GM19324 (cell line): ENCODE data around the gene DSG1.
"Not testable (repeated sequence)": the region's sequence is repeated elsewhere in the genome, so short reads cannot be mapped to it uniquely, and the experiment has no call there.

Experiments
- ATAC-seq: cut with Tn5 transposase; IDR thresholded peaks from one replicate; pipeline ENCODE4 v1.9.1; 2021; ENCODE audit warnings: mild to moderate bottlenecking, moderate library complexity; ENCODE audit not compliant: unreplicated experiment, low FRiP score

Gene DSG1

DNA sequence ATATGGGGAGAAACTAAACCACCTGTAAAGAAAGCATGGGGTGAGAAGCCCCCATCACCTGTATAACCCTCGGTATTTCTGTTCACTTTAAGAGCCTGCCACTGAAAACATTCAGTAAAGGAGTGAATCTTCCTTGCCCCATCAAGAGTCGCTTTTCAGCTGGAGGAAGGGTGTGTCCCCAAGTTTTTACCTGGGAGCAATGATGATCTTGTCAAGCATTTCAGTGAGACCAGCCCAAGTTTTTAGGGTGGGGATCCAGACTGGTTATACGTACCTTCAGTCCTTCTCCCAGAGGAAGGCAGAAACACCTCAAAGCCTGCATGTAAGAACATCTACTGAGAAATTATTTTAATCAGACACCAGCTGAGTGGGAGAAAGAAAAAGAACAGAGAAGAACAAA, at the start of gene DSG1:
DSG1 (plus strand) TSS at position 301 of the 400 bp plus-strand sequence. CDS start 141 bp downstream, outside the sequence.
- no peak for ATAC-seq

DNA sequence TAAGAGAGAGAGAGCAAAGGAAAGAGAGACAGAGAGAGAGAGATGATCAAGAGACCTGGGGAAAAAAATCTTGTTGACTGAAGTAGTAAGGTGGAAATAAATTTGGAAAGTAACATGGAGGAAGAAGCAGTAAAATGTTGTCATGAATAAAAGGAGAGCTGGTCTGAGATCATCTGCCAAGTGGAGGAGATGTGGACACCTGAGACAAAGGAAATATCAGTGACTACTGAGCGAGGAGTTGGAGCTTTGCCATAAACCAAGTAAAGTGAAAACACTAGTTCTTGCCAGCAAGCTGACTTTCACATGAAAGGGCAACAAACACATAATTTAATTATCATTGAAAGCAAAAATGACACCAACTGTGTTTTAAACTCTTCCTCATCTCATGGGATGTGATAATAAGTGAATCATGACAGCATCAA, 49.0 kb upstream of the DSG1 start:
- no peak for ATAC-seq

DNA sequence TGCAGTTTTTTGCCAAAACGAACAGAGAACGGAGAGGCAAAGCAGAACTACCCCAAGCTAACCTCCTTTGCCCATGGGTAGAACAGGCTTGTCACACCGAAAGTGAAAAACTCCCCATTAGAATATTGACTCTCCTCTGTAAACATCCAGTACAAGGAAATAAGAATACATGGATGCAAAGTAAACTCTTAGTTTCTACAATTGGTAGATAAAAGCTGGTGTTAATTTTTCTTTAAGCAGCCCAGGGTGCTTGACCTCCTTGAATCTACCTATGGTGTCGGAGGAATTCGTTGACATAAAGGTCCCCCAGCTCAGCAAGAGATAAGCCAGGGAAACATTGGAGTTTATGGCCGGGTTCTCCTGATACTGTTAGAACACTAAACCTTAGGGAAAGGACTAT, 48.4 kb upstream of the DSG1 start:
- no peak for ATAC-seq

DNA sequence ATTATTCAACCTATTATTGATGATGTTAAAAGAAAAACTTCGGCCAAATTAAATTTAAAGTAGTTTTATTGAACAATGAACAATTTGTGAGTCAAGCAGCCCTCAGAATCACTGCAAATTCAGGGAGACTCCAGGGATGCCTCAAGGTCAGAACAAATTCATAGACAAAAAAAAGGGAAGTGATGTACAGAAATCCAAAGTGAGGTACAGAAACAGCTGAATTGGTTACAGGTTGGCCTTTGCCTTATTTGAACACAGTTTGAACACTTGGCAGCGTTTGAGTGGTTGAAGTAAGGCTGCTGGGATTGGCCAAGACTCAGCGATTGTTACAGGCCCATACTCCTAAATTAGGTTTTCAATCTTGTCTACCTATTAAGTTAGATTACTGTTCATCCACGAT, 47.4 kb upstream of the DSG1 start:
- no peak for ATAC-seq

DNA sequence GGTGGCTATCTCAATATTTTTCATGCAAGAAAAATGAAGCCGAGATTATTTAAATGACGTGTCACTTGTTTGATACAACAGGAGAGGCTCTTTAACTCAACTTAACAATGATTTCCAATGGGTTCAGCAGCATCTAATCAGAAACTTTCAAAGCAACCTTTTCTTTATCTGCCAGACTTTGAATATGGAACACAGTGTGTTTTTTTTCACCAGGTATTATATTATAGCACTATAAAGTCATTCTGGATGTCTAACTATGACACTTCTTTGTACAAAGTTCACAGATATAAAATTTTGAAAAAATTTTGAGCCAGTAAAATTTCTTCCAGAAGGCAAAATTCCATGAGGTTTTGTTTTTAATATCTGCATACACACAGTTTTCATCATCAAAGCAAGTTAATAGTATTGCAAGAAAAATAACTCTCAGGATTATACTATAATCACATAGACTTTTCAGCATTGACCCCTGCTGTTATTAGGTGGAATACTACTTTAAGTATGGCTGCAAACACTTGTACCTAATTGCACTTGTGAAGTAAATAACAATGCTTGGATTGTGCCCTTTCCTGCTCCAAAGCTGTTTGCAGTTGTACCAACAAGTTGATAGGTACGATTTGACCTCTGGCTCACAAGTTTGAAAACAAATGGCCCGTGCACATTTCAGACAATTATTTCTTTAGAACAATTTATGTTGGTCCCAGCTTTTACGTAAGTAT, 44.0 kb upstream of the DSG1 start:
- no peak for ATAC-seq

DNA sequence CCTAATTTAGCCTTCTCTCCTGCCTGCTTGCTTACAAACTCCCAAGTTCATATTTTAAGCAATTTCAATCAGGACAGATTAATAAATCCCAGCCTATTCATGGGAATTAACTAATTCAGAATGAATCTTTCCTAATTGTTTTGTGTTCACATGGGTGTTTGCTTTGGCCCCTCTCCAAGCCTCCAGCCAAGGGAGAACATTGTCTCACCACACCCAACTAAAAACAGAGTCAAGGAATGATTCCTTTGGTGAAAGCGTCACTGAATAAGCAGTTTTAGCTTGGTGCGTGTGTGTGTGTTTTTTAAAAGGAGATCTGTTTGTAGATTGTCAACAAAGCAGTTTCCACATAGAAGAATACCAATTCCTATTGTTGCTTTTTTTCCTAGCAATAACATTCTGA, 43.0 kb upstream of the DSG1 start:
- ATAC-seq: no peak

DNA sequence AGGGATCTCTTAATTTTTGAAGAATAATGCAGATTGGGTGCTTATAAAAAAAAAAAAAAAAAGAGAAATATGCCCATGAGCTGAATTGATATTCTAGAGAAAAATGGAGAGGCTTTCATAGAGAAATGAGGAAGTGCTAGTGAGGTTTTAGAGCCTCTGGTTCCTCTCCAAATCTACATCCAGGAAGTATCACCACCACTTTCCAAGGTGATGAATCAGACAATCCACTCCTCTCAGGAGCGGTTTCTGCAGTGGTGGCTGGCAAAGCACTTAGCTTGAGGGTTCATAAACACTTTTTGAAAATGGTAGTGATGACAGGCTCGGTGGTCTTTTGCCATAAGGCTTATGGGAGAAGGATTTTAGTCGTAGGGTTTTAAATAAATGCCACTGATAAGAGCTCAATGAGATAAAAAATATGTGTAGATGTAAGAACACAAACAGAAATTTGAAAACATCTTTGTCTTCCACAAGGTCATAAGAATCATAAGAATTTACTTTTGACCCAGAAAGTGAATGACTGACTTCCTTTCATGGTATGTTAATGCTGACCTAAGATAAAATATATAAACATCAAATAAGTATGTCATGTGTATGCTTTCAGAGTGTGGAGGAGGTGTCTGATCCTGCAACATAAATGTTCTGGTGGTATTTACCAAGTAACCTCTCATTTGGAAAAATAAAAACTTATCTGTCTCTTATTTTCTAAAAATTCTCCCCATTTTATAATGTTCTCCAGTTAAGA, 42.1 kb upstream of the DSG1 start:
- no peak for ATAC-seq

DNA sequence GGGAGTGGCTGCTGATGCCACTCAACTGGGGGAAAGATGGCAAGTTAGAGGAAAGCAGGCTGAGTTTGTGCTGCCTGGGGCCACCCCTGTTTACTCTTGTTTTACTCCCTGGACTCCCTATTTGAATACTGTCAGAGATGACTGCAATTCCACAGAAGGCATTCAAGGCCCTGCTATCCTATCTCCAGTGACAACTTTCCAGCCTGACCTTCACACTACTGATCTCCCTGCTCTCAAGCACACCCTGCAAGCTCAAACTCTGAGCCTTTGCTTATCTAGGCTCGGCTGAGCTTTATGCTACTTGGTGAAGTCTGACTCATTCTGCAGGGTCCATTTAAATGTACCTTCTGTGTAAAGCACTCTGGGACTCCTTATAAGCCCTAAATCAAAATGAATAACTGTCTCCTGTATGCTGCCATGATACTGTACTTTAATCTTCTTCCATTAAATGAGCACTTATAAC, 39.3 kb upstream of the DSG1 start:
- no peak for ATAC-seq

DNA sequence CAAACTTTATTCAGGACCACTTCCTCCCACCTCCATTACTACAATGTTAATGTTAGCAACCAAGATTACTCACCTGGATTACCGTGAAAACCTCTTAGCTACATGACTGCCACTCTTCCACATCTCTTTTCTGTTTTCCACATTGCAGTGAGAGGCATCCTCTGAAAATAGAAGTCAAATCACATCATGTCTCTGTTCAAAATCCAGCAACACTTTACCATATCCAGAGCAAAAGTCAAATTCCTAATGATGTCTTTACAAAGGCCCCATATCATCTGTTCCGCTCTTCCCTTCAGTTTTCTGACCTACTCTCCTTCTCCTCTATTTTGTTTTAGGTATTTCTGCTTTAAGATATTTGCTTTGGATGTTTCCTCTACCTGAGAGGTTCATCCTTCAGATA, 37.5 kb upstream of the DSG1 start:
- no peak for ATAC-seq

DNA sequence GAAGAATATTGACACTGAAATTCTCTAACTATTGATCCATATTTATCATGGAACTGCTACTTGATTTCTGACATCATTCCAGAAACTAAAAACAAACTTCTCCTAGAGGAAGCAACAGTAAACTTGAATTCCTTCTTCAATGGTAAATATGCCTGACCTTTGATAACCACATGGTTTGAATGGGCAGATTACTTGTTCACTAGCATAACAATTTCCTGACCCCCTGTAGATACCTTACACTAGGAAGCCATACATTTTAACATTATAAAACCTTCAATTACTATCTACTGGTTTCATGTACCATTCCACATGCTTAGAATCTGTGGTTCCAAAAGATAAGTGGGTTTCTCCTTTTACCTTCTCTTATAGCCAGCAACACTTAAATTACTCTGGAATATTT, 36.5 kb upstream of the DSG1 start:
- no peak for ATAC-seq

DNA sequence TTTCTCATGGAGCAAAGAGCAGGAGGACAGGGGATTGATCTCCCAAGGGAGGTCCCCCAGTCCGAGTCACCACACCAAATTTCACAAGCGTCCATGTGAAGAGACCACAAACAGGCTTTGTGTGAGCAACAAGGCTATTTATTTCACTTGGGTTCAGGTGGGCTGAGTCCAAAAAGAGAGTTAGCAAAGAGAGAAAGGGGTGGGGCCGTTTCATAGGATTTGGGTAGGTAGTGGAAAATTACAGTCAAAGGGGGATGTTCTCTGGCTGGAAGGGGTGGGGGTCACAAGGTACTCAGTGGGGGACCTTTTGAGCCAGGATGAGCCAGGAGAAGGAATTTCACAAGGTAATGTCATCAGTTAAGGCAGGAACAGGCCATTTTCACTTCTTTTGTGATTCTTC, 28.5 kb upstream of the DSG1 start:
- ATAC-seq: not testable (repeated sequence)

DNA sequence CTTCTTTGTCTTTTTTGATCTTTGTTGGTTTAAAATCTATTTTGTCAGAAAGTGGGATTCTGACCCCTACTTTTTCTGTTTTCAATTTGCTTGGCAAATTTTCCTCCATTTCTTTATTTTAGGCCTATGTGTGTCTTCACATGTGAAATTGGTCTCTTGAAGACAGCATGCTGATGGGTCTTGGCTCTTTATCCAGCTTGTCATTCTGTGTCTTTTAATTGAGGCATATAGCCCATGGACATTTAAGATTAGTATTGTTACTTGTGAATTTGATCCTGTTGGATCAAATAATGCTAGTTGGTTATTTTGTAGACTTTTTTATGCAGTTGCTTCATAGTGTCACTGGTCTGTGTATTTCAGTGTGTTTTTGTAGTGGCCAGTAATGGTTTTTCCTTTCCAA, 26.3 kb upstream of the DSG1 start:
- ATAC-seq: no peak

DNA sequence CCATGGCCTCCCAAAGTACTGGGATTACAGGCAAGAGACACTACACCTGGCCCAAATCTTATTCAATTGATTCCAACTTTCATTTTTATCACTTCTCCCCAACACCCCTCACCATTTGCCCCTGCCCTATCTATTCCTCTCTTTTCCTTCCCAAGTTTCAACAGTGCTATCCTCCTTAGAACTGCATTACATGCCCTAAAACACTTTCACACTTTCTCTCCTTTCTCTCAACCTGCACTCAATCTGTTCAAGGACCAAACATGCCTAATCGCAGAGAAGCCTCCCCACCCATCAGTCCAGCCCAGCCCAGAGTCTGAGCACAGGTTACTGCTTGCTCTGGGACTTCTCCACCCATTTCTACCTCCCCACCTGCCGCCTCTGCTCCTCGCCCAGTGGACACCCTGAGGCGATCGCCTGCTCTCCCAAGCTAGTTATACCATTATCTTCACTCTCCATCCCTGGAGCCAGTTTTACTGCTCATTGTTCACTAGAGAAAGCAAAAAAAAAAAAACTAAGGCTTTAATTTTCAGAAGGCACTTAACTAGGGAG, 23.7 kb upstream of the DSG1 start:
- ATAC-seq: no peak

DNA sequence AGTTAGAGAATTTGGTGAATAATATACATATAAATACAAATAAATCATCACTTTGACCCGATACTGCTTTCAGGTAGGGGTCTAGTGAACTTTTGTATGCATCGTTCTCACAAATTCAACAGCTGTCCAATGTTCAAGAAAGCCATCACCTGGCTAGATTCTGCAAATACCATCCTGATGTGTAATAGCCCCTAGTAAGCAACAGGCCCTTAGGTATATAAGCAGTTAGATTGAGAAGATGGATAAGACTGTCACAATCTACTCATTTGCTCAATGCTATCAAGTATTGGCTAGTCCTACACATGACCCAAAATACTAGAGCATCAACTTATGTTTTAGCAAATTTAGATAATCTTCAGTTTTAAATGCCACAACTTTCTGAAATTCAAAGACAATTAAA, 20.7 kb upstream of the DSG1 start:
- ATAC-seq: no peak

DNA sequence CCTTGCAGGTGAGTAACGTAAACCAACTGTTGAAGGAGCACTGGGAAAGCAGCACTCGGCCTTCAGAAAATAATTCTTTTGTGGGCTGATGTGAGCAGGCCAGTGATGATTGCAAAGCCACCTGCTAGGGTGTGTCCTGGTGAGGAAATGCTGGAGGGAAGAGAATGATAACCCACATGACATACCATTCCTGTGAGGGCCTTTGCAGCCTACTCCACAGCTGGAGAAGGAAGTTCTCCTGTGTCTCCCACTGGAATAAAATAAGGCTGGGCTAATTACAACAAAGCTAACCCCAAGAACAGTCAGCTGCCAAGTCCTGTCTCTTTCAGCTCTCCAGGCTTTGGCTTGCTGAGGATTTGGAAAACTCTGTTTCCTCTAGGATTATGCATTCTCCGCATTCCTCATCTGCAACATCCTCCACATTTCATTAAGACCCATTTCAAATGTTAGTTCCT, 16.7 kb upstream of the DSG1 start:
- no peak for ATAC-seq

DNA sequence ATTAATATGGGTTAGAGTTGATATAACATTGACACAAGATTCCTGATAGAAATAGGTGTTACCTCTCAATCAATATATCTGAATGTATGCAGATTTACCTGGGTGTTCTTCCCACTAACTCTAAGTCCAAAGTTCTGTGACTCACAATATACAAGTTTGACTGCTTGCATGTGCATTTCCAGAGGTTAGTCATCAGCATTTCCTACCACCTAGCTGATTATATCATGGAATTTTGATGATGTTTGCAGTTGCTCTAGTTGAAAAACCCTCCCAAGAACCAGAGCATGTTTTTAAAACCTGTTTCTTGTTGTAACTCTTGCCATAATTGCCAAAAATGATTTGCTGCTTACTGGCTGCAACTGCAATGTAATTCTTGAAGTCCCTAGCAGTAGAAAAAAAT, 15.0 kb upstream of the DSG1 start:
- no peak for ATAC-seq

DNA sequence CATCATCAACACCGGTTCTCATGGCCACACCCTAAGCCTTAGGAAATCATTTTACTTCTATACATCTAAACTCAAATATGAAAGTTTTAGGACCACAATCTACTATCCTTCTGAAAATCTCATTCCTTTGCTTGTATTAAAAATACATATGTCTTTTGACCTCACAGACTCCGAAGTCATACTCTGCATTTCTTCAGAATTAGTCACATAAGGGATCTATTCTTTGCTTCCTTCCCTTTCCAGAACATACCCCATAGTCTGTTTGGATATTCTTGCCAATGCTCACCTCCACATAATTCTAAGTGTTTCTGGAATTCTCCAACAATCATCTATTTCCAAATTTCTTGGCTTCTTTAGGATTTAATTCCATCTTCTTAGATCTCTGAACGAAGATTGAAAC, 14.2 kb upstream of the DSG1 start:
- ATAC-seq: no peak

DNA sequence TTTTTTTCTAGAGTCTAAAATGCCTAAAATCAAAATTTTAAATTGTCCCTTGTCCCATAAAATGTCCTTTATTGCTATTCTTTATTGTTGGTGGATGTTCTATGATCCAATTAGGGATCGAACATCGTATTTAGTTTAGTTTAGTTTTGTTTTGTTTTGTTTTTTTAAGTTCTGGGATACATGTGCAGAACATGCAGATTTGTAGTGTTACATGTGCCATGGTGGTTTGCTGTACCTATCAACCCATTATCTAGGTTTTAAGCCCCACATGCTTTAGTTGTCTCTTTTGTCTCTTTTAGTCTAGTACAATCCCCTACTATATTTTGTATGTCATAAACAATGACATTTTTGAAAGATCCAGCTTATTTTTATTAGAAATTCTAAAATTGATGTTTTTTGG, 8.8 kb upstream of the DSG1 start:
- ATAC-seq: no peak

DNA sequence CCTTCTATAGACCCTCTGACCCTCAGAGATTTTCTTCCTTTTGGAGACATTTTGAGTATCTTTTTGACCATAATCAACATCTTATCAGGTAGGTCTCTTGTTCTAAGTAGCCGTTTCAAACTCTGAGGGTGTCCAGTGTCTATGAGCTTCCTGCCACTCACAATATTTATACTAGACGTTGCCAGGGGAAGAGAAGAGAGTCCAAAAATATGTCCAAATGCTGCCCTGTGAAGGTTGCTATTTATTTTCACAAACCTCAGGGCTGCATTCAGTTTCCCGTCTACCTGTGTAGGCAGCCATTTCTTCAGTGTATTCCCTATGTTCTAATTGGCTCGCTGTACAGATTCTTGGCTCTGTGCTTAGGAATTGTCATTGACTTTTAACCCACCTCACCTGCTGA, 986 bp upstream of the DSG1 start:
- no peak for ATAC-seq

DNA sequence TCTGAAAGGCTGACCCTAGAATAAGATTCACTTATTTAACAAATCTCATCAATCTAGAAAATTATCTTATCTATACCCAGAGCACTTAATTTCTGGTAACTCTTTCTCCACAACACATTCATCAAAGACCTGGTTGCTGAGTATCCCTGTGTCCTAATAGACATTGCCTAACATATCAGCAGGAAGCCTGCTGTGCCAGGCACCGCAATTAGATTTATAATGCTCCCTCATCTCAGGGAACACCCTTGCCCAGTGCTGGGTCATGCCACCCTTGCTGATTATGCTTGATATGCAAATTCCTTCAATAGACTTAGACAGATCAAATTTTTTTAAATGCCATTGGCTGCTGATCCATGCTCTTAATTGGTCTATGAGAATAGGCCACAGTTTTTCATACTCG, 3.8 kb downstream of the DSG1 start:
- ATAC-seq: no peak

DNA sequence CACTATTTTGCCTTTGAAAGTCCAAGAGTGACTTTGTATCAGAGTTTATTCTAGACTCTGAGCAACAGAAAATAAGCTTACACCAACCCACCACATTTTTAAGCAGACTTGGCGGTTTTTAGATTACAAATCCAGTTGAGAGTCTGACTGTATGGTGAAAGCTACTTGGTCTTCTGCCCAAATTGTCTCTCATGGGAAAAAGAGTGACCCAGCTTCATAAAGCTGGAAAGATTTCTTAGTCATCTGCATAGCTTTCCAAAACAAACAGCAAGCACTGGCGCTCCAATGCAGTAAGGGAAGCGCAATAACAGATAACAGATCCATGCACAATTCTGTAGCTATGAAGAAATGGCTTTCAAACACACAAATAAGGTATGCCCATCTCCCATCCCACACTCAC, 7.1 kb downstream of the DSG1 start:
- ATAC-seq: no peak
